ENCODE results near the gene GABBR2.

GABBR2 gene

GRCh38 chr9:98521141-98521540 is 187.6 kb downstream of the GABBR2 start:
- TF ChIP-seq EZH2phosphoT487 (IDR thresholded peaks at IDR 0.05; ENCODE audit: borderline replicate concordance, low read length) (no peak), CTCF (IDR thresholded peaks at IDR 0.05; ENCODE audit: low read depth, low read length, poor library complexity, severe bottlenecking) (no peak)

DNA sequence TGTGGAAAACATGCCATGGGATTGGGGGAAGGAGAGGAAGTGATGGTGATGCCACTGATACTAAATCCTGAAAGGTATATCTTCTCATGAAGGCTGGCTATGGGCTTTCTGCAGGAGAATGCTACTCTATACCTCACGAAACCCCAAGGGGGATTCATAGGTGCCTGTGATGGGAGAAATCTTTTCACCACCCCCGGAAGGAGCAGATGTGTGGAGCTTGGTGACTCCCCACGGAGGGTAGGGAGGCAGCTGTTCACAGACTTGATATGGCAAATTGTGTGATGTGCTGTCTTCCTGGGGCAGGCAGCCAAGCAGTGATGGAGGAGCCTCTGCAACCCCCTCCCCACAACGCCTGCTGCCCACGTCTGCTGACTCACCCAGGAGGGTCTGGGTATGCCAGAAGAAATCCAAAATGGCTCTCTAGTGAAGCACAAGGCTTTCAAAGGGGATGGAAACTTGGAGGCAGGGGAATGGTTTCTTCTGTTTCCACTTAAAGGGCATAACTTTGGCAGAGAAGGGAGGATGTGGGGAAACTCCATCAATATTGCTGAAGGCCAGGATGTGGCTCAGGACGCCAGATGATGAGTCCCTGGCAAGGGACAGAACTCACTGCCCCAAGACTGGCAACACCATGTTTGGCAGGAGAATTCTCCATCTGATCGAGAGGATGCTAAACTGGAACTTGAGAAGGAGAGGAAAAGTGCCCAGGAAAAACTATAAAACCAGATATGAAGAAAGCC is 188.3 kb downstream of the GABBR2 start:
- H3K9me3 ChIP-seq (ENCODE audit: control insufficient read depth, insufficient read depth, low read length) = no peaks in the 10 kb centered on the region
- no peak for TF ChIP-seq CTCF (IDR thresholded peaks at IDR 0.05; ENCODE audit: low read depth, low read length, poor library complexity, severe bottlenecking)
- H4K20me1 ChIP-seq (ENCODE audit: control insufficient read depth, insufficient read depth, low read depth, low read length) = no peaks in the 10 kb centered on the region
- H3K4me3 ChIP-seq (ENCODE audit: low read length) = no peak overlapping the region
- H3K79me2 ChIP-seq (ENCODE audit: control insufficient read depth, low read length) = no peaks in the 10 kb centered on the region
- H3K9me2 ChIP-seq (replicated peaks; ENCODE audit: control insufficient read depth, low read length) = no peaks in the 10 kb centered on the region
- H3F3A ChIP-seq (ENCODE audit: control insufficient read depth, insufficient read depth) = no peaks in the 10 kb centered on the region
- H3K27ac ChIP-seq (ENCODE audit: low read depth, low read length) = no peak overlapping the region
- no peaks in the 10 kb centered on the region for H3K36me3 ChIP-seq (ENCODE audit: control insufficient read depth, low read length)
- no peak overlapping the region for H3K4me2 ChIP-seq (ENCODE audit: low read length)
- peaks cover 15% of the 10 kb centered on the region for H3K27me3 ChIP-seq (ENCODE audit: control insufficient read depth, low read length)
- H3K4me1 ChIP-seq (ENCODE audit: control insufficient read depth, low read length) = no peaks in the 10 kb centered on the region

More at GRCh38 chr9:98521141-98521540, 187.6 kb downstream of the GABBR2 start:
- H3K4me1 ChIP-seq (ENCODE audit: control insufficient read depth, low read length) = no peaks in the 10 kb centered on the region
- H3K79me2 ChIP-seq (ENCODE audit: control insufficient read depth, low read length) = no peaks in the 10 kb centered on the region
- H3F3A ChIP-seq (ENCODE audit: control insufficient read depth, insufficient read depth) = no peaks in the 10 kb centered on the region
- H3K9me2 ChIP-seq (replicated peaks; ENCODE audit: control insufficient read depth, low read length) = no peaks in the 10 kb centered on the region
- H4K20me1 ChIP-seq (ENCODE audit: control insufficient read depth, insufficient read depth, low read depth, low read length) = no peaks in the 10 kb centered on the region
- H3K4me2 ChIP-seq (ENCODE audit: low read length) = no peak overlapping the region
- no peak overlapping the region for H3K4me3 ChIP-seq (ENCODE audit: low read length)
- H3K27ac ChIP-seq (ENCODE audit: low read depth, low read length) = no peak overlapping the region
- no peaks in the 10 kb centered on the region for H3K36me3 ChIP-seq (ENCODE audit: control insufficient read depth, low read length)
- H3K27me3 ChIP-seq (ENCODE audit: control insufficient read depth, low read length) = peaks cover 17% of the 10 kb centered on the region
- H3K9me3 ChIP-seq (ENCODE audit: control insufficient read depth, insufficient read depth, low read length) = no peaks in the 10 kb centered on the region

GRCh38 chr9:98519641-98520040 is 189.1 kb downstream of the GABBR2 start:
- H3K79me2 ChIP-seq (ENCODE audit: control insufficient read depth, low read length) = no peaks in the 10 kb centered on the region
- H3F3A ChIP-seq (ENCODE audit: control insufficient read depth, insufficient read depth) = no peaks in the 10 kb centered on the region
- peaks cover 14% of the 10 kb centered on the region for H3K27me3 ChIP-seq (ENCODE audit: control insufficient read depth, low read length)
- H3K4me3 ChIP-seq (ENCODE audit: low read length) = no peak overlapping the region
- H3K4me2 ChIP-seq (ENCODE audit: low read length) = no peak overlapping the region
- no peak for TF ChIP-seq EZH2phosphoT487 (IDR thresholded peaks at IDR 0.05; ENCODE audit: borderline replicate concordance, low read length)
- no peak for TF ChIP-seq CTCF (IDR thresholded peaks at IDR 0.05; ENCODE audit: low read depth, low read length, poor library complexity, severe bottlenecking)
- no peaks in the 10 kb centered on the region for H3K36me3 ChIP-seq (ENCODE audit: control insufficient read depth, low read length)
- H3K4me1 ChIP-seq (ENCODE audit: control insufficient read depth, low read length) = no peaks in the 10 kb centered on the region
- H4K20me1 ChIP-seq (ENCODE audit: control insufficient read depth, insufficient read depth, low read depth, low read length) = no peaks in the 10 kb centered on the region
- H3K9me2 ChIP-seq (replicated peaks; ENCODE audit: control insufficient read depth, low read length) = no peaks in the 10 kb centered on the region
- H3K27ac ChIP-seq (ENCODE audit: low read depth, low read length) = no peak overlapping the region
- no peaks in the 10 kb centered on the region for H3K9me3 ChIP-seq (ENCODE audit: control insufficient read depth, insufficient read depth, low read length)
